Neural cell (in vitro differentiated cells): ENCODE data around the gene TNFRSF19. TPM values are rescaled to one million over a fixed set of nuclear protein-coding genes. Genes with fewer than 3 reads are reported as not detected.

Source experiments
- H2AFZ ChIP-seq: fragments of 200-600, 300-800 bp; sonication (generic), shearing (Covaris generic); 2 replicates; pipeline ENCODE4 v1.6.0; 2014; ENCODE audit warnings: low read depth, mild to moderate bottlenecking, antibody characterized with exemption, low read length, moderate library complexity
- H3F3A ChIP-seq: fragments of 200-600 bp; shearing (Covaris generic); 2 replicates; pipeline ENCODE4 v1.6.1; 2016; ENCODE audit warnings: mild to moderate bottlenecking, moderate library complexity, mixed read lengths, antibody characterized with exemption, low read length; ENCODE audit not compliant: insufficient read depth, poor library complexity, severe bottlenecking
- H3K27ac ChIP-seq: fragments of 200-600, 300-800 bp; sonication (generic), shearing (Covaris generic); 2 replicates; pipeline ENCODE4 v1.5.1; 2014; ENCODE audit warnings: mild to moderate bottlenecking, low read length, moderate library complexity
- H3K27me3 ChIP-seq: fragments of 300-800, 200-600 bp; sonication (generic), shearing (Covaris generic); 2 replicates; pipeline ENCODE4 v1.6.0; 2014; ENCODE audit warnings: mild to moderate bottlenecking, low read depth, low read length, moderate library complexity; ENCODE audit not compliant: insufficient read depth
- H3K36me3 ChIP-seq: fragments of 300-800, 200-600 bp; sonication (generic), shearing (Covaris generic); 2 replicates; pipeline ENCODE4 v1.5.1; 2014; ENCODE audit warnings: mild to moderate bottlenecking, antibody characterized with exemption, low read length, moderate library complexity; ENCODE audit not compliant: insufficient read depth
- H3K4me2 ChIP-seq: fragments of 300-800, 200-600 bp; sonication (generic), shearing (Covaris generic); 2 replicates; pipeline ENCODE4 v1.6.0; 2014; ENCODE audit warnings: mild to moderate bottlenecking, low read length
- H3K4me3 ChIP-seq: fragments of 300-800, 200-600 bp; sonication (generic), shearing (Covaris generic); 2 replicates; pipeline ENCODE4 v1.5.1; 2014; ENCODE audit warnings: mild to moderate bottlenecking, low read length, moderate library complexity
- H3K79me2 ChIP-seq: fragments of 200-600 bp; shearing (Covaris generic); replicated peaks from 2 replicates; pipeline ENCODE4 v1.6.0; 2014; ENCODE audit warnings: mild to moderate bottlenecking, low read length, moderate library complexity; ENCODE audit not compliant: insufficient read depth
- H3K9ac ChIP-seq: fragments of 300-800, 200-600 bp; sonication (generic), shearing (Covaris generic); 2 replicates; pipeline ENCODE4 v1.6.1; 2016; ENCODE audit warnings: mild to moderate bottlenecking, low read length, mixed read lengths
- H3K9me2 ChIP-seq: fragments of 200-600 bp; shearing (Covaris generic); 2 replicates; pipeline ENCODE4 v1.6.1; 2016; ENCODE audit warnings: mild to moderate bottlenecking, low read length, mixed read lengths; ENCODE audit not compliant: insufficient read depth
- H3K9me3 ChIP-seq: fragments of 200-600, 300-800 bp; sonication (generic), shearing (Covaris generic); 2 replicates; pipeline ENCODE4 v1.6.1; 2016; ENCODE audit warnings: mild to moderate bottlenecking, mixed run types, low read length, moderate library complexity, mixed read lengths
- H4K20me1 ChIP-seq: fragments of 200-600 bp; shearing (Covaris generic); 2 replicates; pipeline ENCODE4 v1.6.1; 2016; ENCODE audit warnings: mild to moderate bottlenecking, mixed run types; ENCODE audit not compliant: insufficient read depth
- EP300 ChIP-seq: fragments of 450-650 bp; conservative IDR thresholded peaks from 2 replicates; pipeline ENCODE4 v1.6.1; 2014; ENCODE audit warnings: antibody characterized with exemption, mild to moderate bottlenecking, moderate library complexity; ENCODE audit not compliant: poor library complexity, severe bottlenecking
- EZH2 ChIP-seq: fragments of 200-600, 300-800 bp; shearing (Covaris generic), sonication (generic); IDR thresholded peaks from 2 replicates; pipeline ENCODE4 v1.6.1; 2014; ENCODE audit warnings: antibody characterized with exemption, low read length, borderline replicate concordance, mild to moderate bottlenecking; ENCODE audit not compliant: insufficient read depth, poor library complexity, severe bottlenecking
- MXI1 ChIP-seq: fragments of 450-650 bp; conservative IDR thresholded peaks from 2 replicates; pipeline ENCODE4 v1.6.1; 2014; ENCODE audit warnings: antibody characterized with exemption, mild to moderate bottlenecking; ENCODE audit not compliant: poor library complexity, severe bottlenecking
- POLR2AphosphoS5 ChIP-seq: IDR thresholded peaks from 2 replicates; pipeline ENCODE4 v1.6.1; 2012
- RAD21 ChIP-seq: fragments of 450-650 bp; conservative IDR thresholded peaks from 2 replicates; pipeline ENCODE4 v1.6.1; 2014; ENCODE audit warnings: antibody characterized with exemption, mild to moderate bottlenecking, moderate library complexity
- SMC3 ChIP-seq: fragments of 450-650 bp; conservative IDR thresholded peaks from 2 replicates; pipeline ENCODE4 v1.6.1; 2014; ENCODE audit warnings: antibody characterized with exemption, mild to moderate bottlenecking, moderate library complexity; ENCODE audit not compliant: poor library complexity
- TAF1 ChIP-seq: IDR thresholded peaks from 2 replicates; pipeline ENCODE4 v1.6.1; 2012; ENCODE audit warnings: low read depth
- polyA plus RNA-seq: library from polyadenylated mRNA; depleted of rRNA; stranded (reverse); fragments of >200 nt; gene quantifications from 2 replicates; pipeline ENCODE4 v1.2.3, GENCODE V29; 2014
- TF ChIP-seq, protein P1 (sequence below): fragments of 450-650 bp; IDR thresholded peaks from 2 replicates; pipeline ENCODE4 v1.5.1; 2014; ENCODE audit warnings: antibody characterized with exemption, mild to moderate bottlenecking, moderate library complexity; ENCODE audit not compliant: poor library complexity, severe bottlenecking
- TF ChIP-seq, protein P2 (sequence below): IDR thresholded peaks from 2 replicates; pipeline ENCODE4 v1.6.1; 2012; ENCODE audit warnings: borderline replicate concordance

The TNFRSF19 gene
- polyA plus RNA-seq, 1 donor from 2014 or later: 3.3 TPM

DNA sequence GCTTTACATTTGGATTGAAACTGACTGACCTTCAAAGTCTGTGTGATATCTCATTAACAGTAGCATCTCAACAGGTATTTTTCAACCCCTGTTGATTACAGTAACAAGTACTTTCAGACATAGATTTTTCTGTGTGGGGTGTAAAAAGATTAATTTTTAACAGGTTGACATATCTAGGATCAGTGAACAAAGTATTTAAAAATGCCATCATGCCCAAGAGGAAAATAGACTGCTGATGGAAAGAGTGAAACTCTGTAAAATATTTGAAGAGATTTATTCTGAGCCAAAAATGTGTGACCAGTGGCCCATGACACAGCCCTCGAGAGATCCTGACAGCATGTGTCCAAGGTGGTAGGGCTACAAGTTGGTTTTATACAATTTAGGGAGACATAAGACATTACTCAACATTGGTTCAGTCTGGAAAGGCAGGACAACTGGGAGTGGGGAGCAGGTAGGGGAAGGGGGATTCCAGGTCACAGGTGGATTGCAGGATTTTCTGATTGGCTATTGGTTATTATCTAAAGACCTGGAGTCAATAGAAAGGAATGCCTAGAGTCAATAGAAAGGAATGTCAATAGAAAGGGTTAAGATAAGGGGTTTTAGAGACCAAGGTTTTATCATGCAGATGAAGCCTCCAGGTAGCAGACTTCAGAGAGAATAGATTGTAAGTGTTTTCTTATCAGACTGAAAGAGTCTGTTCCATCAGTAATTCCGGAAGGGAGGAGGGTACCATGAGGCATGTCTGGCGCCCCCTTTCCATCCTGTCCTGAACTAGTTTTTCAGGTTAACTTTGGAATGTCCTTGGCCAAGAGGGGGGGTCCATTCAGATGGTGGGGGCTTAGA lies 29.1 kb downstream of the TNFRSF19 start:
- Histone ChIP-seq H3F3A (no peaks in the 10 kb centered on the region), H3K4me3 (no peak overlapping the region), H3K9ac (no peak overlapping the region), H3K36me3 (no peaks in the 10 kb centered on the region), H3K9me2 (no peaks in the 10 kb centered on the region), H3K27ac (no peak overlapping the region), H3K79me2 (no peaks in the 10 kb centered on the region), H4K20me1 (no peaks in the 10 kb centered on the region), H3K4me2 (no peak overlapping the region), H2AFZ (no peak overlapping the region), H3K27me3 (no peaks in the 10 kb centered on the region), H3K9me3 (no peaks in the 10 kb centered on the region)
- no peak for TF ChIP-seq TAF1
- TF ChIP-seq EP300: no peak
- TF ChIP-seq MXI1: no peak
- TF ChIP-seq, protein P1, sequence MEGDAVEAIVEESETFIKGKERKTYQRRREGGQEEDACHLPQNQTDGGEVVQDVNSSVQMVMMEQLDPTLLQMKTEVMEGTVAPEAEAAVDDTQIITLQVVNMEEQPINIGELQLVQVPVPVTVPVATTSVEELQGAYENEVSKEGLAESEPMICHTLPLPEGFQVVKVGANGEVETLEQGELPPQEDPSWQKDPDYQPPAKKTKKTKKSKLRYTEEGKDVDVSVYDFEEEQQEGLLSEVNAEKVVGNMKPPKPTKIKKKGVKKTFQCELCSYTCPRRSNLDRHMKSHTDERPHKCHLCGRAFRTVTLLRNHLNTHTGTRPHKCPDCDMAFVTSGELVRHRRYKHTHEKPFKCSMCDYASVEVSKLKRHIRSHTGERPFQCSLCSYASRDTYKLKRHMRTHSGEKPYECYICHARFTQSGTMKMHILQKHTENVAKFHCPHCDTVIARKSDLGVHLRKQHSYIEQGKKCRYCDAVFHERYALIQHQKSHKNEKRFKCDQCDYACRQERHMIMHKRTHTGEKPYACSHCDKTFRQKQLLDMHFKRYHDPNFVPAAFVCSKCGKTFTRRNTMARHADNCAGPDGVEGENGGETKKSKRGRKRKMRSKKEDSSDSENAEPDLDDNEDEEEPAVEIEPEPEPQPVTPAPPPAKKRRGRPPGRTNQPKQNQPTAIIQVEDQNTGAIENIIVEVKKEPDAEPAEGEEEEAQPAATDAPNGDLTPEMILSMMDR: no peak
- no peak for TF ChIP-seq POLR2AphosphoS5
- TF ChIP-seq RAD21: no peak
- no peak for TF ChIP-seq SMC3
- TF ChIP-seq, protein P2, sequence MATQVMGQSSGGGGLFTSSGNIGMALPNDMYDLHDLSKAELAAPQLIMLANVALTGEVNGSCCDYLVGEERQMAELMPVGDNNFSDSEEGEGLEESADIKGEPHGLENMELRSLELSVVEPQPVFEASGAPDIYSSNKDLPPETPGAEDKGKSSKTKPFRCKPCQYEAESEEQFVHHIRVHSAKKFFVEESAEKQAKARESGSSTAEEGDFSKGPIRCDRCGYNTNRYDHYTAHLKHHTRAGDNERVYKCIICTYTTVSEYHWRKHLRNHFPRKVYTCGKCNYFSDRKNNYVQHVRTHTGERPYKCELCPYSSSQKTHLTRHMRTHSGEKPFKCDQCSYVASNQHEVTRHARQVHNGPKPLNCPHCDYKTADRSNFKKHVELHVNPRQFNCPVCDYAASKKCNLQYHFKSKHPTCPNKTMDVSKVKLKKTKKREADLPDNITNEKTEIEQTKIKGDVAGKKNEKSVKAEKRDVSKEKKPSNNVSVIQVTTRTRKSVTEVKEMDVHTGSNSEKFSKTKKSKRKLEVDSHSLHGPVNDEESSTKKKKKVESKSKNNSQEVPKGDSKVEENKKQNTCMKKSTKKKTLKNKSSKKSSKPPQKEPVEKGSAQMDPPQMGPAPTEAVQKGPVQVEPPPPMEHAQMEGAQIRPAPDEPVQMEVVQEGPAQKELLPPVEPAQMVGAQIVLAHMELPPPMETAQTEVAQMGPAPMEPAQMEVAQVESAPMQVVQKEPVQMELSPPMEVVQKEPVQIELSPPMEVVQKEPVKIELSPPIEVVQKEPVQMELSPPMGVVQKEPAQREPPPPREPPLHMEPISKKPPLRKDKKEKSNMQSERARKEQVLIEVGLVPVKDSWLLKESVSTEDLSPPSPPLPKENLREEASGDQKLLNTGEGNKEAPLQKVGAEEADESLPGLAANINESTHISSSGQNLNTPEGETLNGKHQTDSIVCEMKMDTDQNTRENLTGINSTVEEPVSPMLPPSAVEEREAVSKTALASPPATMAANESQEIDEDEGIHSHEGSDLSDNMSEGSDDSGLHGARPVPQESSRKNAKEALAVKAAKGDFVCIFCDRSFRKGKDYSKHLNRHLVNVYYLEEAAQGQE: no peak
- TF ChIP-seq EZH2: no peak

DNA sequence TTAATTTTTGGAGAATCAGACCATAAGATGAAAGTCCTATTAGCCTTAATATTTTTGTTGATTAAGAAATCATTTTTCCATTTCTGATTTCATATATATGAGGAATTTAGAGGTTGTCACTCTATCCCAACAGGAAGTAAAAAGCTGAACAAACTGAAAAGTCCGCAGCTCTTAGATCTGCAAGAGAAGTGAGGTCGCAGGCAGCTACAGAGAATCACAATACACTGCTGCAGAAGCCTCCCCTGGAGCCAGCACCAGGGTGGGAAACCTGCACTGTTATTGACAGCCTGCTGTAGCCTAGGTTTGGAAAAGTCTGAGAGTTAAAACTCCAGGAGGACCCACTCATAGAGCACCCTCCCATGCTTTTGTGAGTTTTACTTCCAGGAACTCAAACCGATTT lies 29.9 kb downstream of the TNFRSF19 start:
- no peak overlapping the region for H3K4me2 ChIP-seq
- no peaks in the 10 kb centered on the region for H3K79me2 ChIP-seq
- H3K27ac ChIP-seq: no peak overlapping the region
- H3K4me3 ChIP-seq: no peak overlapping the region
- TF ChIP-seq, protein P1: no peak
- no peak for TF ChIP-seq SMC3
- TF ChIP-seq RAD21: no peak
- no peak for TF ChIP-seq TAF1
- H3K9me3 ChIP-seq: no peaks in the 10 kb centered on the region
- H4K20me1 ChIP-seq: no peaks in the 10 kb centered on the region
- no peak overlapping the region for H2AFZ ChIP-seq
- no peaks in the 10 kb centered on the region for H3K9me2 ChIP-seq
- no peaks in the 10 kb centered on the region for H3K36me3 ChIP-seq
- no peak overlapping the region for H3K9ac ChIP-seq
- no peaks in the 10 kb centered on the region for H3F3A ChIP-seq
- no peaks in the 10 kb centered on the region for H3K27me3 ChIP-seq
